Measurements from ENCODE around the gene ALAS1. TPM values are rescaled to one million over a fixed set of nuclear protein-coding genes. Genes with fewer than 3 reads are reported as not detected.

ALAS1 gene
- total and polyA plus RNA-seq, 2 of the 13 experiments (the other 11 are each of a cell fraction or from before 2014, with no cell fraction given) = 36.0 to 43.2 TPM

DNA sequence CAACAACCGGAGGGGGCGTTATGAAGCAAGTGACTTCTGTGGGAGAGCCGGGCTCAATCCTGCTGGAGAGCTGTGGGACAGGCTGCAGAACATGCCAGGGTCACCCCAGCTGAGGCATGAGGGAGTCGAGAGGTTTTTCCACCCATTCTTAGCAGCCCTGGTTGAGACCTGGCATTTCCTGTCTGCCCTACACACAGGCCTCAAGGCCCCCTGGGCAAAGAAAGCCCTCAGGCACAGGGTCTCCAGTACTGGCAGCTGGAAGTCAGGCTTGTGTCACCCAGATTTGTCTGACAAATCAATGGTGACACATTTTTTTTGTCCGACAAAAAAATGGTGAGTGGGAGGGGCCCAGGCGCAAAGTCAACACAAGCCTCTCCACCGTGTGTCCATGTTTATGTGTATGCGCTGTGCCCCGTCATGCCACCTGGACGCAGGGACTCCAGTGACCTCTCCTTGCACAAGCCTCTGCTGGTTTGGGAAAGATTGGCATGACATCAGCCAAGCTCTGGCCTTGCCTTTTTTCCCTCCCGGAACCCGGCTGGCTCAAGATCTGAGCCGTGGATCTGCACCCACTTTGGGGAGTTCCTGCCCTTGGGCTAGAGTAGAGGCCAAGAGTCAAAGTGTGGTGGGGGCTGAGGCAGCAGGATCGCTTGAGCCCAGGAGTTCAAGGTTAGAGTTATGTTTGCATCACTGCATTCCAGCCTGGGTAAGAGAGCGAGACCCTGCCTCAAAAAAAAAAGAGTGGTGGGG, 20.8 kb upstream of the ALAS1 start (continued):
- TF ChIP-seq HMG20B (CRISPR knock-in tag; conservative IDR thresholded peaks at IDR 0.05) (no peak), NCOR1 (IDR thresholded peaks at IDR 0.05; ENCODE audit: borderline replicate concordance, low read length) (peak; percentile 75), SMARCE1 (IDR thresholded peaks at IDR 0.05; ENCODE audit: borderline replicate concordance) (no peak), ZNF329 (CRISPR knock-in tag; IDR thresholded peaks at IDR 0.05; ENCODE audit: low read depth) (no peak), TBX3 (IDR thresholded peaks at IDR 0.05; ENCODE audit: borderline replicate concordance) (no peak), ZNF24 (IDR thresholded peaks at IDR 0.05) (no peak), TCF7 (IDR thresholded peaks at IDR 0.05; ENCODE audit: low read depth) (no peak), MED13 (CRISPR knock-in tag; IDR thresholded peaks at IDR 0.05) (no peak), FOXO1 (CRISPR knock-in tag; IDR thresholded peaks at IDR 0.05) (peak; percentile 58; the same call in 1 of the 2 replicates), KAT7 (CRISPR knock-in tag; IDR thresholded peaks at IDR 0.05; ENCODE audit: borderline replicate concordance) (no peak)
- TF ChIP-seq, protein P1, sequence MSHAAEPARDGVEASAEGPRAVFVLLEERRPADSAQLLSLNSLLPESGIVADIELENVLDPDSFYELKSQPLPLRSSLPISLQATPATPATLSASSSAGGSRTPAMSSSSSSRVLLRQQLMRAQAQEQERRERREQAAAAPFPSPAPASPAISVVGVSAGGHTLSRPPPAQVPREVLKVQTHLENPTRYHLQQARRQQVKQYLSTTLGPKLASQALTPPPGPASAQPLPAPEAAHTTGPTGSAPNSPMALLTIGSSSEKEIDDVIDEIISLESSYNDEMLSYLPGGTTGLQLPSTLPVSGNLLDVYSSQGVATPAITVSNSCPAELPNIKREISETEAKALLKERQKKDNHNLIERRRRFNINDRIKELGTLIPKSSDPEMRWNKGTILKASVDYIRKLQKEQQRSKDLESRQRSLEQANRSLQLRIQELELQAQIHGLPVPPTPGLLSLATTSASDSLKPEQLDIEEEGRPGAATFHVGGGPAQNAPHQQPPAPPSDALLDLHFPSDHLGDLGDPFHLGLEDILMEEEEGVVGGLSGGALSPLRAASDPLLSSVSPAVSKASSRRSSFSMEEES (CRISPR knock-in tag; IDR thresholded peaks at IDR 0.05) = 0 out of 2 replicates have a peak, but pooled peaks have one; percentile 20
- TF ChIP-seq, protein P2, sequence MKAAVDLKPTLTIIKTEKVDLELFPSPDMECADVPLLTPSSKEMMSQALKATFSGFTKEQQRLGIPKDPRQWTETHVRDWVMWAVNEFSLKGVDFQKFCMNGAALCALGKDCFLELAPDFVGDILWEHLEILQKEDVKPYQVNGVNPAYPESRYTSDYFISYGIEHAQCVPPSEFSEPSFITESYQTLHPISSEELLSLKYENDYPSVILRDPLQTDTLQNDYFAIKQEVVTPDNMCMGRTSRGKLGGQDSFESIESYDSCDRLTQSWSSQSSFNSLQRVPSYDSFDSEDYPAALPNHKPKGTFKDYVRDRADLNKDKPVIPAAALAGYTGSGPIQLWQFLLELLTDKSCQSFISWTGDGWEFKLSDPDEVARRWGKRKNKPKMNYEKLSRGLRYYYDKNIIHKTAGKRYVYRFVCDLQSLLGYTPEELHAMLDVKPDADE (CRISPR knock-in tag; IDR thresholded peaks at IDR 0.05) = no peak
- TF ChIP-seq, protein P3, sequence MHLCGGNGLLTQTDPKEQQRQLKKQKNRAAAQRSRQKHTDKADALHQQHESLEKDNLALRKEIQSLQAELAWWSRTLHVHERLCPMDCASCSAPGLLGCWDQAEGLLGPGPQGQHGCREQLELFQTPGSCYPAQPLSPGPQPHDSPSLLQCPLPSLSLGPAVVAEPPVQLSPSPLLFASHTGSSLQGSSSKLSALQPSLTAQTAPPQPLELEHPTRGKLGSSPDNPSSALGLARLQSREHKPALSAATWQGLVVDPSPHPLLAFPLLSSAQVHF (CRISPR knock-in tag; IDR thresholded peaks at IDR 0.05) = no peak
- TF ChIP-seq, protein P4, sequence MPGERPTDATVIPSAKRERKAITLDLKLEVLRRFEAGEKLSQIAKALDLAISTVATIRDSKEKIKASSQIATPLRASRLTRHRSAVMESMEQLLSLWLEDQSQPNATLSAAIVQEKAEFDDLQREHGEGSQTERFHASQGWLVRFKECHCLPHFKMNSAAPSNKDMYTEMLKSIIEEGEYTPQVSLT (CRISPR knock-in tag; IDR thresholded peaks at IDR 0.05; ENCODE audit: borderline replicate concordance, low read depth) = no peak
- TF ChIP-seq, protein P5, sequence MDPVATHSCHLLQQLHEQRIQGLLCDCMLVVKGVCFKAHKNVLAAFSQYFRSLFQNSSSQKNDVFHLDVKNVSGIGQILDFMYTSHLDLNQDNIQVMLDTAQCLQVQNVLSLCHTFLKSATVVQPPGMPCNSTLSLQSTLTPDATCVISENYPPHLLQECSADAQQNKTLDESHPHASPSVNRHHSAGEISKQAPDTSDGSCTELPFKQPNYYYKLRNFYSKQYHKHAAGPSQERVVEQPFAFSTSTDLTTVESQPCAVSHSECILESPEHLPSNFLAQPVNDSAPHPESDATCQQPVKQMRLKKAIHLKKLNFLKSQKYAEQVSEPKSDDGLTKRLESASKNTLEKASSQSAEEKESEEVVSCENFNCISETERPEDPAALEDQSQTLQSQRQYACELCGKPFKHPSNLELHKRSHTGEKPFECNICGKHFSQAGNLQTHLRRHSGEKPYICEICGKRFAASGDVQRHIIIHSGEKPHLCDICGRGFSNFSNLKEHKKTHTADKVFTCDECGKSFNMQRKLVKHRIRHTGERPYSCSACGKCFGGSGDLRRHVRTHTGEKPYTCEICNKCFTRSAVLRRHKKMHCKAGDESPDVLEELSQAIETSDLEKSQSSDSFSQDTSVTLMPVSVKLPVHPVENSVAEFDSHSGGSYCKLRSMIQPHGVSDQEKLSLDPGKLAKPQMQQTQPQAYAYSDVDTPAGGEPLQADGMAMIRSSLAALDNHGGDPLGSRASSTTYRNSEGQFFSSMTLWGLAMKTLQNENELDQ (CRISPR knock-in tag; IDR thresholded peaks at IDR 0.05; ENCODE audit: borderline replicate concordance) = no peak
- TF ChIP-seq, protein P6, sequence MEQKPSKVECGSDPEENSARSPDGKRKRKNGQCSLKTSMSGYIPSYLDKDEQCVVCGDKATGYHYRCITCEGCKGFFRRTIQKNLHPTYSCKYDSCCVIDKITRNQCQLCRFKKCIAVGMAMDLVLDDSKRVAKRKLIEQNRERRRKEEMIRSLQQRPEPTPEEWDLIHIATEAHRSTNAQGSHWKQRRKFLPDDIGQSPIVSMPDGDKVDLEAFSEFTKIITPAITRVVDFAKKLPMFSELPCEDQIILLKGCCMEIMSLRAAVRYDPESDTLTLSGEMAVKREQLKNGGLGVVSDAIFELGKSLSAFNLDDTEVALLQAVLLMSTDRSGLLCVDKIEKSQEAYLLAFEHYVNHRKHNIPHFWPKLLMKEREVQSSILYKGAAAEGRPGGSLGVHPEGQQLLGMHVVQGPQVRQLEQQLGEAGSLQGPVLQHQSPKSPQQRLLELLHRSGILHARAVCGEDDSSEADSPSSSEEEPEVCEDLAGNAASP (CRISPR knock-in tag; IDR thresholded peaks at IDR 0.05; ENCODE audit: borderline replicate concordance) = no peak
- TF ChIP-seq, protein P7, sequence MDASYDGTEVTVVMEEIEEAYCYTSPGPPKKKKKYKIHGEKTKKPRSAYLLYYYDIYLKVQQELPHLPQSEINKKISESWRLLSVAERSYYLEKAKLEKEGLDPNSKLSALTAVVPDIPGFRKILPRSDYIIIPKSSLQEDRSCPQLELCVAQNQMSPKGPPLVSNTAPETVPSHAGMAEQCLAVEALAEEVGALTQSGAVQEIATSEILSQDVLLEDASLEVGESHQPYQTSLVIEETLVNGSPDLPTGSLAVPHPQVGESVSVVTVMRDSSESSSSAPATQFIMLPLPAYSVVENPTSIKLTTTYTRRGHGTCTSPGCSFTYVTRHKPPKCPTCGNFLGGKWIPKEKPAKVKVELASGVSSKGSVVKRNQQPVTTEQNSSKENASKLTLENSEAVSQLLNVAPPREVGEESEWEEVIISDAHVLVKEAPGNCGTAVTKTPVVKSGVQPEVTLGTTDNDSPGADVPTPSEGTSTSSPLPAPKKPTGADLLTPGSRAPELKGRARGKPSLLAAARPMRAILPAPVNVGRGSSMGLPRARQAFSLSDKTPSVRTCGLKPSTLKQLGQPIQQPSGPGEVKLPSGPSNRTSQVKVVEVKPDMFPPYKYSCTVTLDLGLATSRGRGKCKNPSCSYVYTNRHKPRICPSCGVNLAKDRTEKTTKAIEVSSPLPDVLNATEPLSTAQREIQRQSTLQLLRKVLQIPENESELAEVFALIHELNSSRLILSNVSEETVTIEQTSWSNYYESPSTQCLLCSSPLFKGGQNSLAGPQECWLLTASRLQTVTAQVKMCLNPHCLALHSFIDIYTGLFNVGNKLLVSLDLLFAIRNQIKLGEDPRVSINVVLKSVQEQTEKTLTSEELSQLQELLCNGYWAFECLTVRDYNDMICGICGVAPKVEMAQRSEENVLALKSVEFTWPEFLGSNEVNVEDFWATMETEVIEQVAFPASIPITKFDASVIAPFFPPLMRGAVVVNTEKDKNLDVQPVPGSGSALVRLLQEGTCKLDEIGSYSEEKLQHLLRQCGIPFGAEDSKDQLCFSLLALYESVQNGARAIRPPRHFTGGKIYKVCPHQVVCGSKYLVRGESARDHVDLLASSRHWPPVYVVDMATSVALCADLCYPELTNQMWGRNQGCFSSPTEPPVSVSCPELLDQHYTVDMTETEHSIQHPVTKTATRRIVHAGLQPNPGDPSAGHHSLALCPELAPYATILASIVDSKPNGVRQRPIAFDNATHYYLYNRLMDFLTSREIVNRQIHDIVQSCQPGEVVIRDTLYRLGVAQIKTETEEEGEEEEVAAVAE (CRISPR knock-in tag; IDR thresholded peaks at IDR 0.05; ENCODE audit: borderline replicate concordance) = no peak; the same call in 1 of the 2 replicates

Measured in HepG2 (cell line).